ENCODE measurements around the gene ZBP1. TPM values are rescaled to one million over a fixed set of nuclear protein-coding genes. Genes with fewer than 3 reads are reported as not detected.

The ZBP1 gene
- total RNA-seq, 1 experiment from 2014 or later = 2.9 TPM

- intact Hi-C loops (cut with micrococcal nuclease; ENCODE audit: unreplicated experiment) = no loop called here
- H3K36me3 Mint-ChIP-seq (ENCODE audit: insufficient read depth, unreplicated experiment) = no peaks in the 10 kb centered on the region
- TF ChIP-seq CTCF (IDR thresholded peaks at IDR 0.05; ENCODE audit: unreplicated experiment) = no peak
- no peaks in the 10 kb centered on the region for H3K9me3 Mint-ChIP-seq (ENCODE audit: low read depth, unreplicated experiment)
- no peaks in the 10 kb centered on the region for H3K4me1 Mint-ChIP-seq (ENCODE audit: low read depth, unreplicated experiment)
- no peak for DNase-seq
- BruUV-seq (replicated peaks) = no TSS peak
- CTCF ChIA-PET = interaction anchor here (0.6 to 0.7 kb wide), 2 partner anchors 13 to 205 kb away, joined by 3 read pairs; no protein-coding TSS in a partner anchor
- no peak overlapping the region for H3K4me3 Mint-ChIP-seq (ENCODE audit: low read depth, unreplicated experiment)
- H3K27me3 Mint-ChIP-seq (ENCODE audit: unreplicated experiment) = no peaks in the 10 kb centered on the region
- H3K27ac Mint-ChIP-seq (ENCODE audit: unreplicated experiment) = no peak overlapping the region
Observed at GRCh38 chr20:57571782-57572416, 48.3 kb downstream of the ZBP1 start.

- TF ChIP-seq CTCF (IDR thresholded peaks at IDR 0.05; ENCODE audit: unreplicated experiment) = no peak
- CTCF ChIA-PET = no interaction called here
- no peak overlapping the region for H3K4me3 Mint-ChIP-seq (ENCODE audit: low read depth, unreplicated experiment)
- no peaks in the 10 kb centered on the region for H3K36me3 Mint-ChIP-seq (ENCODE audit: insufficient read depth, unreplicated experiment)
- BruUV-seq (replicated peaks) = no TSS peak
- intact Hi-C loops (cut with micrococcal nuclease; ENCODE audit: unreplicated experiment) = no loop called here
- no peaks in the 10 kb centered on the region for H3K27me3 Mint-ChIP-seq (ENCODE audit: unreplicated experiment)
- H3K27ac Mint-ChIP-seq (ENCODE audit: unreplicated experiment) = no peak overlapping the region
- DNase-seq = no peak
- H3K4me1 Mint-ChIP-seq (ENCODE audit: low read depth, unreplicated experiment) = no peaks in the 10 kb centered on the region
- H3K9me3 Mint-ChIP-seq (ENCODE audit: low read depth, unreplicated experiment) = no peaks in the 10 kb centered on the region
Observed at GRCh38 chr20:57570920-57571319, 49.3 kb downstream of the ZBP1 start.

GRCh38 chr20:57570145-57570850 lies 49.9 kb downstream of the ZBP1 start:
- Mint-ChIP-seq H3K36me3 (ENCODE audit: insufficient read depth, unreplicated experiment) (no peaks in the 10 kb centered on the region), H3K4me3 (ENCODE audit: low read depth, unreplicated experiment) (no peak overlapping the region), H3K4me1 (ENCODE audit: low read depth, unreplicated experiment) (no peaks in the 10 kb centered on the region), H3K27me3 (ENCODE audit: unreplicated experiment) (no peaks in the 10 kb centered on the region), H3K27ac (ENCODE audit: unreplicated experiment) (no peak overlapping the region), H3K9me3 (ENCODE audit: low read depth, unreplicated experiment) (no peaks in the 10 kb centered on the region)
- no peak for TF ChIP-seq CTCF (IDR thresholded peaks at IDR 0.05; ENCODE audit: unreplicated experiment)
- intact Hi-C loops (cut with micrococcal nuclease; ENCODE audit: unreplicated experiment) = no loop called here
- no TSS peak for BruUV-seq (replicated peaks)
- CTCF ChIA-PET = no interaction called here
- DNase-seq = no peak

GRCh38 chr20:57568960-57569359 lies 51.3 kb downstream of the ZBP1 start:
- H3K4me1 Mint-ChIP-seq (ENCODE audit: low read depth, unreplicated experiment) = no peaks in the 10 kb centered on the region
- no peak for DNase-seq
- H3K4me3 Mint-ChIP-seq (ENCODE audit: low read depth, unreplicated experiment) = no peak overlapping the region
- BruUV-seq (replicated peaks) = no TSS peak
- no peaks in the 10 kb centered on the region for H3K27me3 Mint-ChIP-seq (ENCODE audit: unreplicated experiment)
- no peaks in the 10 kb centered on the region for H3K36me3 Mint-ChIP-seq (ENCODE audit: insufficient read depth, unreplicated experiment)
- no peak overlapping the region for H3K27ac Mint-ChIP-seq (ENCODE audit: unreplicated experiment)
- intact Hi-C loops (cut with micrococcal nuclease; ENCODE audit: unreplicated experiment) = no loop called here
- no peak for TF ChIP-seq CTCF (IDR thresholded peaks at IDR 0.05; ENCODE audit: unreplicated experiment)
- H3K9me3 Mint-ChIP-seq (ENCODE audit: low read depth, unreplicated experiment) = no peaks in the 10 kb centered on the region
- CTCF ChIA-PET = no interaction called here

Data from Calu3 (cell line).